Endothelial cell (in vitro differentiated cells): ENCODE measurements around the gene CCDC32. TPM values are rescaled to one million over a fixed set of nuclear protein-coding genes. Genes with fewer than 3 reads are reported as not detected.

ENCODE experiments used
- DNase-seq: peaks from one replicate; pipeline ENCODE4 v3.0.0; 2021; ENCODE audit warnings: low spot score
- H3K27ac Mint-ChIP-seq: one replicate; pipeline ENCODE4 v1.8.0; 2021; ENCODE audit warnings: mixed read lengths, inconsistent platforms; ENCODE audit not compliant: unreplicated experiment
- H3K27me3 Mint-ChIP-seq: one replicate; pipeline ENCODE4 v1.8.0; 2021; ENCODE audit warnings: mild to moderate bottlenecking, moderate library complexity, mixed read lengths, inconsistent platforms; ENCODE audit not compliant: unreplicated experiment
- H3K36me3 Mint-ChIP-seq: one replicate; pipeline ENCODE4 v1.8.0; 2021; ENCODE audit warnings: mild to moderate bottlenecking, low read depth, mixed read lengths, inconsistent platforms; ENCODE audit not compliant: unreplicated experiment
- H3K4me1 Mint-ChIP-seq: one replicate; pipeline ENCODE4 v1.8.0; 2021; ENCODE audit warnings: mild to moderate bottlenecking, mixed read lengths, inconsistent platforms; ENCODE audit not compliant: unreplicated experiment
- H3K4me3 Mint-ChIP-seq: one replicate; pipeline ENCODE4 v1.8.0; 2021; ENCODE audit warnings: mild to moderate bottlenecking, mixed read lengths, inconsistent platforms; ENCODE audit not compliant: unreplicated experiment
- H3K9me3 Mint-ChIP-seq: one replicate; pipeline ENCODE4 v1.8.0; 2021; ENCODE audit warnings: mixed read lengths, inconsistent platforms; ENCODE audit not compliant: unreplicated experiment
- total RNA-seq: library from RNA; stranded (reverse); fragmentation: NEBNext Ultra II Directional; extraction: Animal tissue kit (Norgen Biotek cat#: 25700); gene quantifications from one replicate; pipeline ENCODE4 v1.2.1, GENCODE V29; 2021; ENCODE audit not compliant: unreplicated experiment
- TF ChIP-seq, protein P1 (sequence below): fragments of 200-600 bp; sonication (generic); IDR thresholded peaks from one replicate; pipeline ENCODE4 v1.5.0; 2021; ENCODE audit warnings: antibody characterized with exemption; ENCODE audit not compliant: unreplicated experiment

CCDC32 gene
- total RNA-seq, 1 donor from 2014 or later, result 40.4 TPM

DNA sequence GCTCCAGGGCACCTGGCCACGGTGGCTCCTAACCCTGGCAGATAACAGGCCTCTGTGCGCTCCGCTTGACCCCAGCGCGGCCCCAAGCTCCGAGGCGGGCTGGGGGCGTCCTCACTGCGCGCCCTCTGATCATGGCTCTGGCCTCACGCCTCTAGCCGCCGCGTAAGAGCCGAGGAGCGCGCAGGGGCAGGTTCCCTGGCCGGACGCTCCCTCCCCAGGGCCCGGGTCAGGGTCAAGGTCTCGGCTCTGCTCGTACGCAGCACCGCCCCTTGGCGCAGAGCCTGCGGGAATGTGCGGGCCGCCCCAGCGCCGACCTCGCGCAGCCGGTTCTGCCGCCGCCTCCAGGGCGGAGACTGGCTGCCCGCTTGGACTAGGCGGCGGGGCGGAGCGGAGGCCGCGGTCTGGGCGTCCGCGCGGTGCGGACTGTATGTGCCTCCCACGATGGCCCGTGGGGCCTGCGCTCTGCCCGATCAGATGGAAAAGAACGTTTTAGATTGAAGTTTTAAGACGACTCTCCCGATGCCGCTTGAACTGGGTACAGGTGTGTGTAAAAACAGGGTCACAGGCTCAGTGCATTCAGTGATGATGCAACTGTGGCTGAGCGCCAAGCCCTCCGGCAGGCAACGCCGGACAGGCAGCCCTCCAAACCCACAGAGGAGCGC lies 53.2 kb downstream of the CCDC32 start:
- DNase-seq, result peak; percentile 54
- TF ChIP-seq, protein P1, sequence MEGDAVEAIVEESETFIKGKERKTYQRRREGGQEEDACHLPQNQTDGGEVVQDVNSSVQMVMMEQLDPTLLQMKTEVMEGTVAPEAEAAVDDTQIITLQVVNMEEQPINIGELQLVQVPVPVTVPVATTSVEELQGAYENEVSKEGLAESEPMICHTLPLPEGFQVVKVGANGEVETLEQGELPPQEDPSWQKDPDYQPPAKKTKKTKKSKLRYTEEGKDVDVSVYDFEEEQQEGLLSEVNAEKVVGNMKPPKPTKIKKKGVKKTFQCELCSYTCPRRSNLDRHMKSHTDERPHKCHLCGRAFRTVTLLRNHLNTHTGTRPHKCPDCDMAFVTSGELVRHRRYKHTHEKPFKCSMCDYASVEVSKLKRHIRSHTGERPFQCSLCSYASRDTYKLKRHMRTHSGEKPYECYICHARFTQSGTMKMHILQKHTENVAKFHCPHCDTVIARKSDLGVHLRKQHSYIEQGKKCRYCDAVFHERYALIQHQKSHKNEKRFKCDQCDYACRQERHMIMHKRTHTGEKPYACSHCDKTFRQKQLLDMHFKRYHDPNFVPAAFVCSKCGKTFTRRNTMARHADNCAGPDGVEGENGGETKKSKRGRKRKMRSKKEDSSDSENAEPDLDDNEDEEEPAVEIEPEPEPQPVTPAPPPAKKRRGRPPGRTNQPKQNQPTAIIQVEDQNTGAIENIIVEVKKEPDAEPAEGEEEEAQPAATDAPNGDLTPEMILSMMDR, result no peak
- H3K9me3 Mint-ChIP-seq, result no peaks in the 10 kb centered on the region
- peak overlapping the region; percentile 32 for H3K27ac Mint-ChIP-seq
- peaks cover 8% of the 10 kb centered on the region for H3K4me1 Mint-ChIP-seq
- peaks cover 4% of the 10 kb centered on the region for H3K36me3 Mint-ChIP-seq
- peak overlapping the region; percentile 85 for H3K4me3 Mint-ChIP-seq
- H3K27me3 Mint-ChIP-seq, result peaks cover 16% of the 10 kb centered on the region

DNA sequence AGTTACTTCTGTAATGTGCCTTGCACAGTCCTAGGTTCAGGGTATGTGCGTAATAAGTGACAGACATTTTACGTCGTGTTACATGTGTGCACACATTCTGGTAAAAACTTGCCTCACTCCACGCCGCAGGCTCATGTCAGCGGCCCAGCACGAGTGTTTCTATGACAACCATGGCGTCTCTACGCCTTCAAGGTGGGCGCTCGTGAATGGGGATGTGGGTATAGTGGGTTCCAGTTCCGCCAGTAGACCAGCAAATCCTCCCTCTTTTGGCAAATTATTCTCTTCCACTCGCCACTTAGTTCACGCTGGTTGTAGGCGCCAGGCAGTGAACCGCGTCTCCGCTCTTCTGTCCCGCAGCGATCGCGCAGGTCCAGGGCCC lies 53.8 kb downstream of the CCDC32 start:
- DNase-seq, result no peak
- peaks cover 16% of the 10 kb centered on the region for H3K27me3 Mint-ChIP-seq
- H3K27ac Mint-ChIP-seq, result peak overlapping the region; percentile 32
- H3K36me3 Mint-ChIP-seq, result peaks cover 4% of the 10 kb centered on the region
- peaks cover 8% of the 10 kb centered on the region for H3K4me1 Mint-ChIP-seq
- H3K4me3 Mint-ChIP-seq, result peak overlapping the region; percentile 85
- TF ChIP-seq, protein P1, result no peak
- H3K9me3 Mint-ChIP-seq, result no peaks in the 10 kb centered on the region

DNA sequence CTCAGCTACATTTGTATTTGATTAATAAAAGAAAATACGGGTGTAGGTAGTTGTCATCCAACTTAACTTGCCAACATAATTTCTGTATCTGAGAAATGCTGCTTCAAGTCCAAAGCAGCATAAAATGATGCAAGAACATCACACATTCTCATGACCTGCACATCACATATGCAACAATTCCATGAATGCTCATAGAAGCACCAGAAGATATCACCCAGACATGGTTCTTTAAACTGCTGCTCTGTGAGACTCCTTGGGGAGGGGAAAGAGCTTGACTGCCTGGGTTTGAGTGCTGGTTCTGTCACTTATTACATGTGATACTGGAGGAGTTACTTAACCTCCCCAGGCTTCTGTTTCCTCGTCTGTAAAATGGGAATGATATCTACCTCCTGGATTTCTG lies 54.6 kb downstream of the CCDC32 start:
- Mint-ChIP-seq H3K9me3 (no peaks in the 10 kb centered on the region), H3K27ac (no peak overlapping the region), H3K4me1 (peaks cover 8% of the 10 kb centered on the region), H3K4me3 (no peak overlapping the region), H3K36me3 (peaks cover 4% of the 10 kb centered on the region), H3K27me3 (peaks cover 16% of the 10 kb centered on the region)
- DNase-seq, result no peak
- TF ChIP-seq, protein P1, result no peak

- H3K27me3 Mint-ChIP-seq, result peaks cover 15% of the 10 kb centered on the region
- H3K36me3 Mint-ChIP-seq, result peaks cover 4% of the 10 kb centered on the region
- H3K27ac Mint-ChIP-seq, result no peak overlapping the region
- peaks cover 8% of the 10 kb centered on the region for H3K4me1 Mint-ChIP-seq
- no peak for DNase-seq
- no peak overlapping the region for H3K4me3 Mint-ChIP-seq
- TF ChIP-seq, protein P1, result no peak
- no peaks in the 10 kb centered on the region for H3K9me3 Mint-ChIP-seq
Measured at GRCh38 chr15:40508216-40508615, 56.6 kb downstream of the CCDC32 start.

GRCh38 chr15:40506964-40507571 lies 57.8 kb downstream of the CCDC32 start:
- Mint-ChIP-seq H3K4me3 (no peak overlapping the region), H3K4me1 (peaks cover 4% of the 10 kb centered on the region), H3K27ac (no peak overlapping the region), H3K9me3 (no peaks in the 10 kb centered on the region), H3K36me3 (peaks cover under 1% of the 10 kb centered on the region), H3K27me3 (peaks cover 5% of the 10 kb centered on the region)
- TF ChIP-seq, protein P1, result no peak
- peak; percentile 82 for DNase-seq
